Measurements from ENCODE around the gene SELENOK.

Gene SELENOK

DNA sequence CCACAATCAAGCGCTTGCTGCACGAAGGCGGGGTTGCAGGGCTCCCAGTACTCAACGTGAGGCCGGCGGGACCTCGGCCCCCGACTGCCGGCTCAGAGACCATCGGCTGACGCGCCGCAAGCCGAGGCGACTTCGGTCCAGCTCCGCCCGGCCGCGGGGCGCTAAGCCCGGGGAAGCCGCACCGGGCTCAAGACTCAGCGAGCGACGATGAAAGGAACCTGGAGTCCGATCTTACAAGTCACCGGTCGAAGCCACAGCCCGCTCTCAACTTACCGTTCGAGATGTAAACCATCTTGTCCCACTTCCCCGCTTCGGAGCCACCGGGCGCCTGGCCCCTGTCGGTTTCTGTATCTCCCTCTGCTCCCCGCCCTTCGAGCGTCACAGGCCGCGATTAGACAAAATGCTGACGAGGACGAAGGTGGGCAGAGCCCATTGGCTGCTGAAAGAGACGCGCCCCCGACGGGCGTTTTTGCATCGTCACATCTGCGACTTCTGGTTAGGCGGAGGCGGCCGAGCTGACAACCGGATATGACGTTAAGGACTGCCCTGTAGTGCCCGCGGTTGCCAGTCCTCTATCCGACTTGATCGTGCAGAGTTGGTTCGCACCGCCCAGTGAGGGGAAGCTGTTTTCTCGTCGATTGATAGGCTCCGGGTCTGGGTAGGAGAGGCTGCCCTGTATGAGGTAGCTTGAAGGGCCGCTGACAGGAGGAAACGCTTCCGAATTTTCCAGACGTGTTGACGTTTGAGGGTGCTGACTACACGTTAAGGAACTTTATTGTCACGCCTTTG, at the start of gene SELENOK:
Gene SELENOK, minus strand, starts transcription at position 363 of the 789 bp plus-strand sequence.
- no peak for TF ChIP-seq CTCF (IDR thresholded peaks at IDR 0.05)

GRCh38 chr3:53941184-53941583, 49.5 kb upstream of the SELENOK start:
- no peak overlapping the region for H3K9ac ChIP-seq
- no peak overlapping the region for H2AFZ ChIP-seq
- H3K4me2 ChIP-seq (ENCODE audit: low read length): no peak overlapping the region
- H3K4me3 ChIP-seq (ENCODE audit: low read depth, low read length): no peak overlapping the region
- no peaks in the 10 kb centered on the region for H3K4me1 ChIP-seq
- no peaks in the 10 kb centered on the region for H3K9me3 ChIP-seq (ENCODE audit: control insufficient read depth, low read length)
- no peak overlapping the region for H3K27ac ChIP-seq
- no peaks in the 10 kb centered on the region for H3K36me3 ChIP-seq (ENCODE audit: control insufficient read depth, insufficient read depth, low read length)
- no peak for TF ChIP-seq CTCF (IDR thresholded peaks at IDR 0.05)
- no peaks in the 10 kb centered on the region for H3K27me3 ChIP-seq (ENCODE audit: control insufficient read depth, insufficient read depth, low read length)
- no peaks in the 10 kb centered on the region for H3K79me2 ChIP-seq

More for the DNA sequence above, at the start of gene SELENOK:
- Histone ChIP-seq H3K27ac (peak within 1 kb of the TSS; percentile 88), H3K4me3 (ENCODE audit: low read depth, low read length) (peak within 1 kb of the TSS; percentile 97), H3K9ac (peak within 1 kb of the TSS; percentile 79), H3K36me3 (ENCODE audit: control insufficient read depth, insufficient read depth, low read length) (no peaks in the 10 kb centered on the region), H2AFZ (peak within 1 kb of the TSS; percentile 92), H3K9me3 (ENCODE audit: control insufficient read depth, low read length) (no peaks in the 10 kb centered on the region), H3K4me2 (ENCODE audit: low read length) (peak within 1 kb of the TSS; percentile 97), H3K4me1 (peaks cover 9% of the 10 kb centered on the region), H3K27me3 (ENCODE audit: control insufficient read depth, insufficient read depth, low read length) (no peaks in the 10 kb centered on the region), H3K79me2 (peaks cover 20% of the 10 kb centered on the region)

DNA sequence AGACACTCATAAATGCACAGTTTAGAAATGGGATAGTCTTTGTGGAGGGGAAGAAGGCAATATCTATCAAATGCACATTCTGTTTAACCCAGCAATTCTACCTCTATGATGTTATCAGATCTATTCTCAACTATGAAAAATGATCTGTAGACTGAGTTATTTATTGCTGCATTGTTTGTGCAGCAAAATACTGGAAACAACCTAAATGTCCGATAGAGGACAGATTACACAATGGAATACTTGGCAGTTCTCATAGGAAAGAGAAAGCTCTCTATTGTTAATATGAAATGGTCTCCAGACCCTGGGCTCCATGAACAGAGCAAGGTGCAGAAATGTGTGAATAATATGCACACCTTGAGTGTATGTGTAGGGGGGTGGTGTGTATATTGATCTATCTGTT, 49.0 kb upstream of the SELENOK start:
- no peaks in the 10 kb centered on the region for H3K4me1 ChIP-seq
- H3K9ac ChIP-seq: no peak overlapping the region
- H3K4me2 ChIP-seq (ENCODE audit: low read length): no peak overlapping the region
- H3K79me2 ChIP-seq: no peaks in the 10 kb centered on the region
- no peaks in the 10 kb centered on the region for H3K27me3 ChIP-seq (ENCODE audit: control insufficient read depth, insufficient read depth, low read length)
- H3K4me3 ChIP-seq (ENCODE audit: low read depth, low read length): no peak overlapping the region
- no peak overlapping the region for H2AFZ ChIP-seq
- H3K27ac ChIP-seq: no peak overlapping the region
- TF ChIP-seq CTCF (IDR thresholded peaks at IDR 0.05): no peak
- H3K36me3 ChIP-seq (ENCODE audit: control insufficient read depth, insufficient read depth, low read length): no peaks in the 10 kb centered on the region
- H3K9me3 ChIP-seq (ENCODE audit: control insufficient read depth, low read length): no peaks in the 10 kb centered on the region

DNA sequence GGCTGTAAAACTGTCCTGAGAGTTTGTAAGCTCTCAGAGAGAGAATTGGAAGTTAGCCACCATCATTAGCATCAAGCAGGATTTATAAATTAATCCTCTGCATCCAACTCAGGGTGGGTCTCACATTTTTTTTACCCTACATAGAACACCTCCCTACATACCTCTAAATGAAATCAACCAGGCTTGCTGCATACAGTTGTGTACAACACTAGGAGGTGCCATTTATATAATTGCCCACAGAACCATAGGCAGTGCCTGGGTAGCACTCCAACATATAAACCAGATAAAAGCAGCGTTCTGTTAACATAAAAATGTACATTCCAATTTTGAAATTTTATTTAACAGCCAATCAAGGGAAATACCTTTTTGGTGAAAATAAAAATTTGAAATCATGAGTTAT, 48.2 kb upstream of the SELENOK start:
- H3K4me1 ChIP-seq: no peaks in the 10 kb centered on the region
- H3K4me3 ChIP-seq (ENCODE audit: low read depth, low read length): no peak overlapping the region
- no peak for TF ChIP-seq CTCF (IDR thresholded peaks at IDR 0.05)
- no peaks in the 10 kb centered on the region for H3K36me3 ChIP-seq (ENCODE audit: control insufficient read depth, insufficient read depth, low read length)
- no peak overlapping the region for H3K27ac ChIP-seq
- no peaks in the 10 kb centered on the region for H3K9me3 ChIP-seq (ENCODE audit: control insufficient read depth, low read length)
- H3K79me2 ChIP-seq: no peaks in the 10 kb centered on the region
- H2AFZ ChIP-seq: no peak overlapping the region
- no peaks in the 10 kb centered on the region for H3K27me3 ChIP-seq (ENCODE audit: control insufficient read depth, insufficient read depth, low read length)
- H3K9ac ChIP-seq: no peak overlapping the region
- H3K4me2 ChIP-seq (ENCODE audit: low read length): no peak overlapping the region

DNA sequence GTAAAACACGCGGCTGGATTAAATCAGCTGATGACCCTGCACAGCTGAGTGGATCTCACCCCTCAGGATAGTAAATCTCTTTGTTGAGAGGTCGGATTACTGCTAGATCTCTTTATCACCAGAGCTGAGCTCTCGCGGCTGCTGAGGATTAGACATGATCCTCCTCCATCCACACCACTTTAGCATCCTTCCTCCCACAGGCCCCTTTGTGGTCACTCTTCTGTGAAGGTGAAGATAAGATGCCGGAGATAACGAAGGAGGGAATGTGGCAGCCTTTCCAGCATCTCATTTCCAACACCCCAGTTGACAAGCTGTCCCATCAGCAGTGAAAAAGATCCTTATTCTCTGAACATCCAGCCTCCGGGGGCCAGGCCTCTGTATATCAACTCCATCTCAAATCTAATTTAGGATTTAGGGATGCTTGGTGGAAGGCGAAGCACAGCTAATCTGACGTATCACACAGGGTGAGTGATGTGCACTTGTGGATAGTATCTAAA, 47.5 kb upstream of the SELENOK start:
- H3K9ac ChIP-seq: no peak overlapping the region
- H3K9me3 ChIP-seq (ENCODE audit: control insufficient read depth, low read length): no peaks in the 10 kb centered on the region
- H3K36me3 ChIP-seq (ENCODE audit: control insufficient read depth, insufficient read depth, low read length): no peaks in the 10 kb centered on the region
- H2AFZ ChIP-seq: peak overlapping the region; percentile 36
- no peak overlapping the region for H3K4me3 ChIP-seq (ENCODE audit: low read depth, low read length)
- no peaks in the 10 kb centered on the region for H3K79me2 ChIP-seq
- no peak for TF ChIP-seq CTCF (IDR thresholded peaks at IDR 0.05)
- no peaks in the 10 kb centered on the region for H3K27me3 ChIP-seq (ENCODE audit: control insufficient read depth, insufficient read depth, low read length)
- H3K4me1 ChIP-seq: no peaks in the 10 kb centered on the region
- no peak overlapping the region for H3K4me2 ChIP-seq (ENCODE audit: low read length)
- H3K27ac ChIP-seq: no peak overlapping the region
